ENCODE measurements around the gene RTBDN.

The RTBDN gene

DNA sequence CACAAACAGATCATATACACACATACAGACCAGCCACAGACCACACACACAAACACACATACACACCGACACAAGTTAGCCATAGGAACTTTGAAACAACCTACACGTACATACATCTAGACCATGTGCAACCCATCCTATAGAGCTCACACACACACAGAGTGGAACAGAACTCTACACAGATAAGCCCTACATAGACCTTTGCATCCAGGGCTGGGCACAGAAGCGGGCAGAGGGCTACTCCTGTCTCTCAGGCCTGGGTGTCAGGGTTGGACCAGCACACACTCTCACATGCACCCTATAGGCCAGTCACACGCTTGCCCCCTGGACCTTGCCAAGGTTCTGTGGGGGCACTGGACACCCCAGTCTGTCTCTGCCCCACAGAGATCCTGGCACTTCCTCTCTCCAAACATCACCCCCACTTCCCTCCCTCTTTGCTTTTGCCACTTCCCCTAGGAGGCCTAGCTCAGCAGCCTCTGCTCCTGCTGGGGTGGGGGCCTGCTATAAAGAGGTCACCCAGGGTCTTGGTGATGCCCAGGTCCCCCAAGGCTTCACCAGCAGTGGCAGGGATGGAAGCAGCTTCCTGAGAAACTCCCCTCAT, 48.8 kb downstream of the RTBDN start:
- H4K20me1 ChIP-seq (ENCODE audit: control insufficient read depth, insufficient read depth, low read depth, low read length): no peaks in the 10 kb centered on the region
- H3K79me2 ChIP-seq (ENCODE audit: control insufficient read depth, low read length): peaks cover 5% of the 10 kb centered on the region
- peak overlapping the region; percentile 75 for H3K27ac ChIP-seq (ENCODE audit: low read depth, low read length)
- H3K4me2 ChIP-seq (ENCODE audit: low read length): peak overlapping the region; percentile 93
- peaks cover 85% of the 10 kb centered on the region for H3K4me1 ChIP-seq (ENCODE audit: control insufficient read depth, low read length)
- no peaks in the 10 kb centered on the region for H3K36me3 ChIP-seq (ENCODE audit: control insufficient read depth, low read length)
- H3F3A ChIP-seq (ENCODE audit: control insufficient read depth, insufficient read depth): peaks cover 49% of the 10 kb centered on the region
- no peak for TF ChIP-seq EZH2phosphoT487 (IDR thresholded peaks at IDR 0.05; ENCODE audit: borderline replicate concordance, low read length)
- TF ChIP-seq, protein P1, sequence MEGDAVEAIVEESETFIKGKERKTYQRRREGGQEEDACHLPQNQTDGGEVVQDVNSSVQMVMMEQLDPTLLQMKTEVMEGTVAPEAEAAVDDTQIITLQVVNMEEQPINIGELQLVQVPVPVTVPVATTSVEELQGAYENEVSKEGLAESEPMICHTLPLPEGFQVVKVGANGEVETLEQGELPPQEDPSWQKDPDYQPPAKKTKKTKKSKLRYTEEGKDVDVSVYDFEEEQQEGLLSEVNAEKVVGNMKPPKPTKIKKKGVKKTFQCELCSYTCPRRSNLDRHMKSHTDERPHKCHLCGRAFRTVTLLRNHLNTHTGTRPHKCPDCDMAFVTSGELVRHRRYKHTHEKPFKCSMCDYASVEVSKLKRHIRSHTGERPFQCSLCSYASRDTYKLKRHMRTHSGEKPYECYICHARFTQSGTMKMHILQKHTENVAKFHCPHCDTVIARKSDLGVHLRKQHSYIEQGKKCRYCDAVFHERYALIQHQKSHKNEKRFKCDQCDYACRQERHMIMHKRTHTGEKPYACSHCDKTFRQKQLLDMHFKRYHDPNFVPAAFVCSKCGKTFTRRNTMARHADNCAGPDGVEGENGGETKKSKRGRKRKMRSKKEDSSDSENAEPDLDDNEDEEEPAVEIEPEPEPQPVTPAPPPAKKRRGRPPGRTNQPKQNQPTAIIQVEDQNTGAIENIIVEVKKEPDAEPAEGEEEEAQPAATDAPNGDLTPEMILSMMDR (IDR thresholded peaks at IDR 0.05; ENCODE audit: low read depth, low read length, poor library complexity, severe bottlenecking): no peak
- H3K9me2 ChIP-seq (replicated peaks; ENCODE audit: control insufficient read depth, low read length): no peaks in the 10 kb centered on the region
- no peaks in the 10 kb centered on the region for H3K9me3 ChIP-seq (ENCODE audit: control insufficient read depth, insufficient read depth, low read length)
- H3K4me3 ChIP-seq (ENCODE audit: low read length): peak overlapping the region; percentile 40
- H3K27me3 ChIP-seq (ENCODE audit: control insufficient read depth, low read length): no peaks in the 10 kb centered on the region

DNA sequence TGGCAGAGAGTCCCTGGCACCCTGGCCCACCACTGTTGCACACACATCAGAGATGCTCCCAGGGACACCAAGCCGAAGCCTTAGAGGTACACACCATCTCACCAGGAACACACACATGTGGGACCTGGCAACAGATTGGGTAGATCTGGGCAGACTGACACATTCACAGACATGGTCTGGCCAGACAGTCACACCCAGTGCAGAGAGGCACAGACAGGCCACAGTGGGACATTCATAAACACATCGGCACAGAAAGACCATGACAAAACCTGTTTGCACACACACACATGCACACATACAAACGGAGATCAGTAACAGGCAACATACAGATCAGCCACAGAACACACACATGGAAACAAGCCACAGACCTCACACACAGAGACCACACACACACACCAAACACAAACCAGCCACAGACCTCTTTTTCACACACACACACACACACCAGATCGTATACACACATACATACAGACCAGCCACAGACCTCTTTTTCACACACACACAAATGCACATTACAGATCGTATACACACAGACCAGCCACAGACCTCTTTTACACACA, 49.4 kb downstream of the RTBDN start:
- peaks cover 48% of the 10 kb centered on the region for H3F3A ChIP-seq (ENCODE audit: control insufficient read depth, insufficient read depth)
- no peaks in the 10 kb centered on the region for H3K36me3 ChIP-seq (ENCODE audit: control insufficient read depth, low read length)
- H3K79me2 ChIP-seq (ENCODE audit: control insufficient read depth, low read length): peaks cover 5% of the 10 kb centered on the region; the same call in 1 of the 2 replicates
- TF ChIP-seq, protein P1 (IDR thresholded peaks at IDR 0.05; ENCODE audit: low read depth, low read length, poor library complexity, severe bottlenecking): no peak
- no peak for TF ChIP-seq EZH2phosphoT487 (IDR thresholded peaks at IDR 0.05; ENCODE audit: borderline replicate concordance, low read length)
- H3K9me2 ChIP-seq (replicated peaks; ENCODE audit: control insufficient read depth, low read length): no peaks in the 10 kb centered on the region
- peak overlapping the region; percentile 93 for H3K4me2 ChIP-seq (ENCODE audit: low read length)
- peak overlapping the region; percentile 75 for H3K27ac ChIP-seq (ENCODE audit: low read depth, low read length)
- H4K20me1 ChIP-seq (ENCODE audit: control insufficient read depth, insufficient read depth, low read depth, low read length): no peaks in the 10 kb centered on the region
- no peaks in the 10 kb centered on the region for H3K9me3 ChIP-seq (ENCODE audit: control insufficient read depth, insufficient read depth, low read length)
- H3K27me3 ChIP-seq (ENCODE audit: control insufficient read depth, low read length): no peaks in the 10 kb centered on the region
- peaks cover 80% of the 10 kb centered on the region for H3K4me1 ChIP-seq (ENCODE audit: control insufficient read depth, low read length)
- H3K4me3 ChIP-seq (ENCODE audit: low read length): peak overlapping the region; percentile 16; the same call in 1 of the 2 replicates

DNA sequence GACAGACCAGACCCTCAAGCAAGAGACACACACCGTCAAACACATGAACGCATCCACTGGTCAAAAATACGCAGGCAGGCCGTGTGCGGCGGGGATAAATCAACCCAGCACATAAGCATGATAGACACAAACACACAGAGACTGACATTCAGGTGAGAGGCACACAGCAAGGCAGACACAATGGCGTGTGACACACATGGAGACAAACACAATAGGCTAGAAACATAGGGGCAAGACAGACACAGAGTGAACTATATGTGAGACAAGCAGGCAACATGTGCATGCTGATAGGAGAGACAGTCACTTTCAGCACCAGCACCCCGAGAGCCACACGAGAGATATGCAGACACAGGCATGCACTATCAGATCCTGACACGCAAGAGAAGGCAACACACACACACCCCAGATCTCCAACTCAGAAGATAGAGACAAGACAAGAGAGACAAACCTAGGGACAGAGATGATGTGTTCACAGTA, 49.9 kb downstream of the RTBDN start:
- Histone ChIP-seq H3K4me2 (ENCODE audit: low read length) (peak overlapping the region; percentile 93), H3K9me2 (replicated peaks; ENCODE audit: control insufficient read depth, low read length) (no peaks in the 10 kb centered on the region), H3K4me3 (ENCODE audit: low read length) (peak overlapping the region; percentile 16; the same call in 1 of the 2 replicates), H3K36me3 (ENCODE audit: control insufficient read depth, low read length) (no peaks in the 10 kb centered on the region), H3K4me1 (ENCODE audit: control insufficient read depth, low read length) (peaks cover 83% of the 10 kb centered on the region), H3K79me2 (ENCODE audit: control insufficient read depth, low read length) (peaks cover 5% of the 10 kb centered on the region; the same call in 1 of the 2 replicates), H3F3A (ENCODE audit: control insufficient read depth, insufficient read depth) (peaks cover 48% of the 10 kb centered on the region), H3K27me3 (ENCODE audit: control insufficient read depth, low read length) (no peaks in the 10 kb centered on the region), H3K9me3 (ENCODE audit: control insufficient read depth, insufficient read depth, low read length) (no peaks in the 10 kb centered on the region), H3K27ac (ENCODE audit: low read depth, low read length) (peak overlapping the region; percentile 75), H4K20me1 (ENCODE audit: control insufficient read depth, insufficient read depth, low read depth, low read length) (no peaks in the 10 kb centered on the region)
- TF ChIP-seq, protein P1 (IDR thresholded peaks at IDR 0.05; ENCODE audit: low read depth, low read length, poor library complexity, severe bottlenecking): no peak
- no peak for TF ChIP-seq EZH2phosphoT487 (IDR thresholded peaks at IDR 0.05; ENCODE audit: borderline replicate concordance, low read length)
